HG03432 (cell line): ENCODE measurements around the gene HIF3A.

Experiments
- ATAC-seq: cut with Tn5 transposase; IDR thresholded peaks from one replicate; pipeline ENCODE4 v1.9.1; 2021; ENCODE audit warnings: mild to moderate bottlenecking, moderate library complexity; ENCODE audit not compliant: unreplicated experiment

The HIF3A gene

DNA sequence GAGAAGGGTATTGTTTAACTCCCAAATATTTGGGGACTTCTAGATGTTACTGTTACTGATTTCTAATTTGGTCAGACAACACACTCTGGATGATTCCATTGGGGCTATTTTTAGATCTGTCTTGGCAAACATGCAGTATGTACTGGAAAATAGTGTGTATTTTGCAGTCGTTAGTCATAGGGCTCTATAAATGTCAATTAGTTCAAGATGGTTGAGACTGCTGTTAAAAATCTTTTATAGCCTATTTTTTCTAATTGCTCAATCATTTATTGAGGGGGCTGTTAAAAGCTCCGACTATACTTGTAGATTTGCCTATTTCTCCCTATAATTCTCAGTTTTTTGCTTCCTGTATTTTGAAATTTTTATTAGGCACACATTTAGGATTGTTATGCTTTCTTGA is 81.4 kb downstream of the HIF3A start:
- no peak for ATAC-seq

- ATAC-seq: no peak
Observed at GRCh38 chr19:46380690-46381089, 83.8 kb downstream of the HIF3A start.

DNA sequence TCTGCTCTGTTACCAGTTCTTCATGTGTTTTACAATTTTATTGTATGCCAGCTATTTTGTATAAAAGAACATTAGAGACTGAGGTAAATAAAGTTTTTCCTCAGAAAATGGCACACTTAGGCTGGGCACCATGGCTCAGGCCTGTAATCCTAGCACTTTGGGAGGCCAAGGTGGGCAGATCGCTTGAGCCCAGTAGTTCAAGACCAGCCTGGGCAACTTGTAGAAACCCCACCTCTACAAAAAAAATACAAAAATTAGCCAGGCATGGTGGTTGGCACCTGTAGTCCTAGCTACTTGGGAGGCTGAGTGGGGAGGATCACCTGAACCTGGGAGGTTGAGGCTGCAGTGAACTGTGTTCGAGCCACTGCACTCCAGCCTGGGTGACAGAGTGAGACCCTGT is 84.5 kb downstream of the HIF3A start:
- ATAC-seq: no peak

- no peak for ATAC-seq
Observed at GRCh38 chr19:46381756-46382345, 85.0 kb downstream of the HIF3A start.

DNA sequence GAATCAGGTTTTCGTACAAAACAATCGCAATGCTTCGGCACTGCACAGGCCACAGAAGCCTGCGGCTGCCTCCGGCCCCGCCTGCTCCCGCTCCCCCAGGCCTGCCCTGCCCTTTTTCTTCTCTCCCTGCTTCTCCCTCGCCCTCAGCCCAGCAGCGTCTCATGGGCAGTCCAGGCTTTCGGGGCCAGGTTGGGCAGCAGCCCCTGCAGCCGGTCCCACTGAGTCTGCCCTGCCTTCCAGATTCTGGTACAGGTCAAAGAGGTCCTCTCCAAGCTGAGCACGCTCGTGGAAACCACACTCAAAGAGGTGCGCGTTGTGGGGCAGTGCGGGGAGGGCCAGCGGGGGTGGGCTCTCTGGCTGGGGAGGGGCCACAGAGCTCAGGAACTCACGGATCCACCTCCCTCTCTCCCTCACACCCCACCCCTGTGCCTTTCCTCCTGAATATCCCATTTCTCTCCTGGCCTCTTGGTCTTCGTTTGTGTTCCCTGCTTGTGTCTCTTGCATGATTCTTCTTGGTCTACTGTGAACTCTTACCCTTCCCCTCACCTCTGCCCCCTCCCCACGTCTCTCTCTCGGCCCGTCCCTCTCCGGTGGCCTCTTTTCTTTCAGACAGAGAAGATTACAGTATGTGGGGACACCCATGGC is 86.5 kb downstream of the HIF3A start:
- no peak for ATAC-seq

DNA sequence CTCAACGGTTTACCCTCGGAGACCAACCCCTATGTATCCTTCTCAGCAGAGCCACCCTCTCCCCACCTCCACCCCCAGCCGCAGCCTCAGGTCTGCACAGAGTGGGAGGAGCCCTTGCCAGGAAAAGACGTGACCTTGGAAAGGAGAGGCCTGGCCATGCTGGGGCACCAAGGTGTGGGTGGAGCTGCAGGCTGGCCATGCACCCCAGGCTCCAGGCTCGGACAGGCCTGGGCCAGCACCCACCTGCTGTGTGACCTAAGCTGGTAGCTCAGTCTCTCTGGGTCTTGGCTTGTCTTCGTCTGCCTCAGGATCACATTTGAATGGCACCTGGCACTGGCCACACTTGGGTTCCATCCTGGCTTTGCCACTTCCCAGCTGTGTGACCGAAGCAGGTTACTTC is 87.0 kb downstream of the HIF3A start:
- ATAC-seq: no peak

DNA sequence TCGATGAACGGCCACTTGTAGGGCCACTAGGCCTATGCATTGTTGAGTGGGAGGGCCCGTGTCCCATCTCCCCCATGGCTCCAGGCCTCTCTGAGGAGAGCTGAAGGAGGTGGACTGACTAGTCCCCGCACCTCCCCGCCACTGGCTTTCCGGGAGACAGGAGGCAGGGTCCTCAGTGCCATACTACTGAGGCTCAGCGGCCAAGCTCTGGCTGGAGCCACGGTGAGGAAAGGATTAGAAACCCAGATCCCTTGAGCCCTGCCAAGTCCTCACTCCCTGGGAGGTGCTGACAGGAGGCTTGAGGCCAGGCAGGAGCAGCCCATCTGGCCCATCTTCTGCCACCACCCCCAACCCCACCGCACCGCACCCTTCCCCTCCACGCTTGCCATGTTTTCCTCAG is 87.6 kb downstream of the HIF3A start:
- no peak for ATAC-seq

DNA sequence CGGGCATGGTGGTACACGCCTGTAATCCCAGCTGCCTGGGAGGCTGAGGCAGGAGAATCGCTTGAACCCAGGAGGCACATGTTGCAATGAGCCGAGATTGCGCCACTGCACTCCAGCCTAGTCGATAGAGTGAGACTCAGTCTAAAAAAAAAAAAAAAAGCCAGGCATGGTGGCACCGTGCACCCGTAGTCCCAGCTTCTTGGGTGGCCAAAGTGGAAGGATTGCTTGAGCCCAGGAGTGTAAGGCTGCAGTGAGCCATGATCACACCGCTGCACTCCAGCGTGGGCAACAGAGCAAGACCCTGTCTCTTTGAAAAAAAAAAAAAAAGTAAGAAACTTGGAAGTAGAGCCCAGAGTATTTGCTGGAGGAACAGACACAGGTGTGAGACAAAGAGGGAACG is 88.8 kb downstream of the HIF3A start:
- ATAC-seq: no peak

- ATAC-seq: no peak
Observed at GRCh38 chr19:46386151-46386550, 89.3 kb downstream of the HIF3A start.

- no peak for ATAC-seq
Observed at GRCh38 chr19:46386996-46387712, 90.3 kb downstream of the HIF3A start.

DNA sequence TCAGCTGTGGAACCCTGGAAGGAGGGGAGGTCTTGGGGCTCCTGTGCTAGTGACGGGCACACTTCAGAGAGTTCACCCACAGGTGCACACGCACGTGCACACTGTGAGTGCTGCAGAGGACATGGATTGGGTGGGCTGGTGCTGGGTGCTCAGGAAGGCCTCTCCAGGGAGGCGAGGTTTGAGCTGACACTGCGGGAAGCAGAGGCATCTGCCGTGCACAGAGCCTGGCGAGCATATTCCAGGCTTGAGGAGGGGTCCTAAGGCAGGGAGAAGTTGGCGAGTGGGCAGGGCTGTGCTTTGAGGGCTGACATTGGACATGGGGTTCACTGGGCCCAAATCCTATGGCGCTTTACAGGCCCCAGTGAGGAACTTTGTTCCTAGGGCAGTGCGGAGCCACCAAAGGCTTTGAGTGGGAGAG is 90.9 kb downstream of the HIF3A start:
- no peak for ATAC-seq

DNA sequence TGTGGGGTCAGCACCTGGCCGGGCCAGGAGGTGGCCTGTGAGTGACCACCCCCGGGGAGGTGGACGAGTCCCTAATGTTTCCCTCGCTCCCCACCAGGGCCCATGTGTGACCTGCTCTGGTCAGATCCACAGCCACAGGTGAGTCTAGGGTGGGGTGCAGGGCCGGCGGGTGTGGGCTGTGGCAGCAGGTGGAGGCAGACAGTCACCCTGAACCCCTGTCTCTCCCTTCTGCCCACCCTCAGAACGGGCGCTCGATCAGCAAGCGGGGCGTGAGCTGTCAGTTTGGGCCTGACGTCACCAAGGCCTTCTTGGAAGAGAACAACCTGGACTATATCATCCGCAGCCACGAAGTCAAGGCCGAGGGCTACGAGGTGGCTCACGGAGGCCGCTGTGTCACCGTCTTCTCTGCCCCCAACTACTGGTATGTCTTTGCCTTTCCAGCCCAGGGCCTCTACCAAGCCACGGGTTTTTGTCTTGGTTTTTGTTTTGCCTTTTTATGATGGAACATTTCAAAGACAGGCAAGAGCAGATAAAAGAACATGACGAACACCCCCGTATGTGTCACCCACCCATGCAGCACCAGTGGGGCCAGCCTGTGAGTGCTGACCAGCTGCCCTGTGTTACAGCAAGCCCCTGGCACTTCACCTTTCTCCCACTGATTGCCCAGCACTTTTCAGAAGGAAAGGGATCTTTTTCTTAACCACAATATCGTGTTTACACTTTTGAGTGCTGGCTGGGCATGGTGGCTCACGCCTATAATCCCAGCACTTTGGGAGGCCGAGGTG is 91.7 kb downstream of the HIF3A start:
- ATAC-seq: no peak

GRCh38 chr19:46390121-46390858 is 93.4 kb downstream of the HIF3A start:
- ATAC-seq: no peak

GRCh38 chr19:46390866-46391265 is 94.0 kb downstream of the HIF3A start:
- ATAC-seq: no peak

DNA sequence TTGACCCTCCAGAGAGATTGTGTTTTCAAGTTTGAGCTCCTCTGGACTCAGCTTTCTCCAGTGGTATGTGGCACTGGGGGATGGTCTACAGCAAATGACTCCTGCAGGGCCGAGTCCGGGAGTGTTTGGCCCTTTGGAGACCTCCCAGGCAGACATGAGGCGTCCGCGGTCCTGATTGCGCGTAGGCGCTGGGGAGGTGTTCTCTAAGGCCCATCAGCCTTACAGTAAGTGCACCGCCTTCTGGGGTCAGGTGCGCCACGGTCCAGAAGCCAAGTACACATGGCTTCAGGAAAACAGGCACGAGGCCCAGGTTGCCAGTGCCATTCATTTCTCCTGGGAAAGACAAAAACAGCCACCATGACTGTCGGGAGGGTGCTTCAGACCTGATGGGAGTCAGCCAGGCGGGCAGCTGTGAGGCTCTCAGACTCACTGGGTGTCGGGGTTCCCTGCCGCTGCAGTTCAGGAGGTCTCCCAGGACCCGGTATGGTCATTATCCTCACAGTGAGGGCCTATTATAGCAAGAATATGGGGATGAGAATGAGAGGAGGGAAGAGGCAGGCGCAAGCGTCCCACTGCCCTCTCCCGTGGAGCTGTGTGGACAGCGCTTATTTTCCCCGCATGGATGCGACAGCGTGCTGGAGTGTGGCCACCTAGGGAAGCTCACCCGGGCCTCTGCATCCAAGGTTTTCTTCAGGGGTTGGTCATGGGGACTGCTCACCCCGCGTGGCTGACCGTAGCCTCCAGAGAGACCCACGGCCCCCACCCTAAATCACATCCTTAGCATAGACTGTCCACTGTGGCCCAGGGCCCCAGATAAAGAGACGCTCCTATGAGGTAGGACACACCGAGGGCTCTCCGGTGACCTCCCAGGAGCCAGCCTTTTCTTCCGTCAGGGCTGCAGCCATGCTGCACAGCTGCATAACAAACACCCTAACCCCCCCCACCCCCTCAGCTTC is 94.7 kb downstream of the HIF3A start:
- no peak for ATAC-seq

GRCh38 chr19:46392252-46392801 is 95.5 kb downstream of the HIF3A start:
- no peak for ATAC-seq

DNA sequence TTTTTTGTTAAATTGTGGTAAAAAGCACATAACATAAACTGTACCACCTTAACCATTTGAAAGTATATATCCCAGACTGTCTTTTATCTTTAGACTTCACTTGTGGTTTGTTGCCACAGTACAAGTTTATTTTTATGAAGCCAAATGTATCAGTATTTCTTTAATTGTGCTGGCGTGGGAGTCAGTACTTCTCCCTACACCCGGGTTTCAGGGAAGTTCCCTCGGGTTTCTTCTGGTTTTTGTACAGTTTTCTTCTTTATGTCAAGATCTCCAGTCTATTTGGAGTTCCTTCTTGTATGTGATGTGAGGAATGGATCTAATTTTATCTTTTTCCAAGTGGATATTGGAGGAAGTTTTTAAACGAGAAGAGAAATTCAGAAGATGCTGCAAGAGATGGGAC is 96.0 kb downstream of the HIF3A start:
- no peak for ATAC-seq
